A549 (cell line): ENCODE data around the gene TSKS.

ENCODE experiments used
- CBX2 ChIP-seq: fragments of 200-600 bp; sonication (generic); IDR thresholded peaks from 2 replicates; pipeline ENCODE4 v1.6.1; 2016; ENCODE audit warnings: low read depth, mild to moderate bottlenecking, borderline replicate concordance
- CHD4 ChIP-seq: fragments of 200-600 bp; sonication (generic); IDR thresholded peaks from 2 replicates; pipeline ENCODE4 v1.6.1; 2016; ENCODE audit warnings: antibody characterized with exemption, mild to moderate bottlenecking, borderline replicate concordance
- EP300 ChIP-seq, 2 experiments: fragments of >200 bp; sonication (Bioruptor Twin); formaldehyde crosslinking; IDR thresholded peaks; 2 replicates in 1 of 2; 3 replicates in 1 of 2; pipeline ENCODE4 v1.6.1; 2016 to 2017
- JUNB ChIP-seq: fragments of >200 bp; sonication (Bioruptor Twin); formaldehyde crosslinking; IDR thresholded peaks from 2 replicates; pipeline ENCODE4 v1.6.1; 2016
- TP53 ChIP-seq: fragments of 250-450 bp; sonication (Bioruptor Pico); IDR thresholded peaks from 2 replicates; pipeline ENCODE4 v1.5.0; 2021; ENCODE audit warnings: mild to moderate bottlenecking, moderate library complexity
- TF ChIP-seq, protein P1 (sequence below): fragments of 250-450 bp; sonication (Bioruptor Pico); IDR thresholded peaks from 2 replicates; pipeline ENCODE4 v1.5.0; 2021; ENCODE audit warnings: mild to moderate bottlenecking, moderate library complexity, borderline replicate concordance
- TF ChIP-seq, protein P2 (sequence below): fragments of >200 bp; sonication (Bioruptor Twin); formaldehyde crosslinking; IDR thresholded peaks from 3 replicates; pipeline ENCODE4 v1.5.1; 2016
- TF ChIP-seq, protein P3 (sequence below): fragments of 450-650 bp; IDR thresholded peaks from 2 replicates; pipeline ENCODE4 v1.6.1; 2014; ENCODE audit warnings: antibody characterized with exemption
- TF ChIP-seq, protein P4 (sequence below): IDR thresholded peaks from 2 replicates; pipeline ENCODE4 v1.6.1; 2012

DNA sequence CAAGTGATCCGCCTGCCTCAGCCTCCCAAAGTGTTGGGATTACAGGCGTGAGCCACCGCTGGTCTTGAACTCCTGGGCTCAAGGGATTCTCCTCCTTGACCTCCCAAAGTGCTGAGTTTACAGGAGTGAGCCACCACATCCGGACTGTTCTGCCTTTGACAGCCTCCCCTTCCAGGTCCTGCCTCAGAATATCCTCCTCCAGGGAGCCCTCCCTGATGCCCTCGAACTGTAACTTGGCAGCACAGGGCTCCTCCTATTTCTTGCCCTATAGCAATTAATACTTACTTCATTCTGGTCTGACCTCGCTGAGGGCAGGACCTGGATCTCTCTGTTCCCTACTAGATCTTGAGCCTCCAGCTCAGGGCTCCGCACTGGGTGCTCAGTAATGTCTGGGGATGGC, 66.2 kb downstream of the TSKS start:
- TF ChIP-seq CHD4: no peak
- TF ChIP-seq TP53 (CRISPR knock-in tag): no peak
- TF ChIP-seq, protein P1, sequence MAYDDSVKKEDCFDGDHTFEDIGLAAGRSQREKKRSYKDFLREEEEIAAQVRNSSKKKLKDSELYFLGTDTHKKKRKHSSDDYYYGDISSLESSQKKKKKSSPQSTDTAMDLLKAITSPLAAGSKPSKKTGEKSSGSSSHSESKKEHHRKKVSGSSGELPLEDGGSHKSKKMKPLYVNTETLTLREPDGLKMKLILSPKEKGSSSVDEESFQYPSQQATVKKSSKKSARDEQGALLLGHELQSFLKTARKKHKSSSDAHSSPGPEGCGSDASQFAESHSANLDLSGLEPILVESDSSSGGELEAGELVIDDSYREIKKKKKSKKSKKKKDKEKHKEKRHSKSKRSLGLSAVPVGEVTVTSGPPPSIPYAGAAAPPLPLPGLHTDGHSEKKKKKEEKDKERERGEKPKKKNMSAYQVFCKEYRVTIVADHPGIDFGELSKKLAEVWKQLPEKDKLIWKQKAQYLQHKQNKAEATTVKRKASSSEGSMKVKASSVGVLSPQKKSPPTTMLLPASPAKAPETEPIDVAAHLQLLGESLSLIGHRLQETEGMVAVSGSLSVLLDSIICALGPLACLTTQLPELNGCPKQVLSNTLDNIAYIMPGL (CRISPR knock-in tag): no peak
- TF ChIP-seq, protein P2, sequence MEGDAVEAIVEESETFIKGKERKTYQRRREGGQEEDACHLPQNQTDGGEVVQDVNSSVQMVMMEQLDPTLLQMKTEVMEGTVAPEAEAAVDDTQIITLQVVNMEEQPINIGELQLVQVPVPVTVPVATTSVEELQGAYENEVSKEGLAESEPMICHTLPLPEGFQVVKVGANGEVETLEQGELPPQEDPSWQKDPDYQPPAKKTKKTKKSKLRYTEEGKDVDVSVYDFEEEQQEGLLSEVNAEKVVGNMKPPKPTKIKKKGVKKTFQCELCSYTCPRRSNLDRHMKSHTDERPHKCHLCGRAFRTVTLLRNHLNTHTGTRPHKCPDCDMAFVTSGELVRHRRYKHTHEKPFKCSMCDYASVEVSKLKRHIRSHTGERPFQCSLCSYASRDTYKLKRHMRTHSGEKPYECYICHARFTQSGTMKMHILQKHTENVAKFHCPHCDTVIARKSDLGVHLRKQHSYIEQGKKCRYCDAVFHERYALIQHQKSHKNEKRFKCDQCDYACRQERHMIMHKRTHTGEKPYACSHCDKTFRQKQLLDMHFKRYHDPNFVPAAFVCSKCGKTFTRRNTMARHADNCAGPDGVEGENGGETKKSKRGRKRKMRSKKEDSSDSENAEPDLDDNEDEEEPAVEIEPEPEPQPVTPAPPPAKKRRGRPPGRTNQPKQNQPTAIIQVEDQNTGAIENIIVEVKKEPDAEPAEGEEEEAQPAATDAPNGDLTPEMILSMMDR: no peak
- TF ChIP-seq CBX2: no peak
- TF ChIP-seq JUNB: no peak
- TF ChIP-seq, protein P3, sequence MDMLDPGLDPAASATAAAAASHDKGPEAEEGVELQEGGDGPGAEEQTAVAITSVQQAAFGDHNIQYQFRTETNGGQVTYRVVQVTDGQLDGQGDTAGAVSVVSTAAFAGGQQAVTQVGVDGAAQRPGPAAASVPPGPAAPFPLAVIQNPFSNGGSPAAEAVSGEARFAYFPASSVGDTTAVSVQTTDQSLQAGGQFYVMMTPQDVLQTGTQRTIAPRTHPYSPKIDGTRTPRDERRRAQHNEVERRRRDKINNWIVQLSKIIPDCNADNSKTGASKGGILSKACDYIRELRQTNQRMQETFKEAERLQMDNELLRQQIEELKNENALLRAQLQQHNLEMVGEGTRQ: no peak
- no peak for TF ChIP-seq EP300 (IDR thresholded peaks at IDR 0.05)
- TF ChIP-seq, protein P4, sequence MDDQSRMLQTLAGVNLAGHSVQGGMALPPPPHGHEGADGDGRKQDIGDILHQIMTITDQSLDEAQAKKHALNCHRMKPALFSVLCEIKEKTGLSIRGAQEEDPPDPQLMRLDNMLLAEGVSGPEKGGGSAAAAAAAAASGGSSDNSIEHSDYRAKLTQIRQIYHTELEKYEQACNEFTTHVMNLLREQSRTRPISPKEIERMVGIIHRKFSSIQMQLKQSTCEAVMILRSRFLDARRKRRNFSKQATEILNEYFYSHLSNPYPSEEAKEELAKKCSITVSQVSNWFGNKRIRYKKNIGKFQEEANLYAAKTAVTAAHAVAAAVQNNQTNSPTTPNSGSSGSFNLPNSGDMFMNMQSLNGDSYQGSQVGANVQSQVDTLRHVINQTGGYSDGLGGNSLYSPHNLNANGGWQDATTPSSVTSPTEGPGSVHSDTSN: no peak
